Effector memory CD8-positive, alpha-beta T cell (primary cell): Measurements from ENCODE around the gene C9orf78.
A peak's percentile ranks its signal among the peaks of the same experiment; 100 is the strongest.

ENCODE experiments used
- ATAC-seq: fragments of 150-1000 bp; cut with Tn5 transposase; replicated peaks from 2 replicates; pipeline ENCODE4 v1.10.0; 2021; ENCODE audit warnings: mild to moderate bottlenecking, moderate library complexity
- DNase-seq, 3 experiments: peaks; one replicate each; pipeline ENCODE4 v3.0.0; 2021
- H3K27ac Mint-ChIP-seq, 2 donors: one replicate each; pipeline ENCODE4 v1.8.0; 2022; ENCODE audit warnings: mild to moderate bottlenecking in 2 of 2, mixed read lengths in 2 of 2, moderate library complexity in 2 of 2
- H3K27me3 Mint-ChIP-seq, 2 donors: one replicate each; pipeline ENCODE4 v1.8.0; 2022; ENCODE audit warnings: mixed read lengths in 2 of 2
- H3K36me3 Mint-ChIP-seq: one replicate; pipeline ENCODE4 v1.8.0; 2022; ENCODE audit warnings: mild to moderate bottlenecking, moderate library complexity, mixed read lengths; ENCODE audit not compliant: insufficient read depth
- H3K4me1 Mint-ChIP-seq, 2 donors: one replicate each; pipeline ENCODE4 v1.8.0; 2022; ENCODE audit warnings: low read depth in 2 of 2, mixed read lengths in 2 of 2
- H3K4me3 Mint-ChIP-seq, 2 donors: one replicate each; pipeline ENCODE4 v1.8.0; 2022; ENCODE audit warnings: mild to moderate bottlenecking in 2 of 2, mixed read lengths in 2 of 2, moderate library complexity in 2 of 2
- H3K9me3 Mint-ChIP-seq, 2 donors: one replicate each; pipeline ENCODE4 v1.8.0; 2022; ENCODE audit warnings: mixed read lengths in 2 of 2

Gene C9orf78

GRCh38 chr9:129874261-129875101, 39.4 kb upstream of the C9orf78 start:
- no peak overlapping the region for H3K4me3 Mint-ChIP-seq
- peaks cover 57% of the 10 kb centered on the region for H3K36me3 Mint-ChIP-seq
- ATAC-seq (no peak), DNase-seq (no peak)
- peaks cover 35 to 46% of the 10 kb centered on the region in 2 donors for H3K4me1 Mint-ChIP-seq
- H3K27ac Mint-ChIP-seq: peak overlapping the region; percentile 58 to 93
- H3K9me3 Mint-ChIP-seq: no peaks in the 10 kb centered on the region
- H3K27me3 Mint-ChIP-seq: no peaks in the 10 kb centered on the region

- no peaks in the 10 kb centered on the region for H3K9me3 Mint-ChIP-seq
- peaks cover 65% of the 10 kb centered on the region for H3K36me3 Mint-ChIP-seq
- no peak for DNase-seq
- no peak for ATAC-seq
- H3K27ac Mint-ChIP-seq: peak overlapping the region; percentile 58 to 78
- H3K4me1 Mint-ChIP-seq: peaks cover 40 to 53% of the 10 kb centered on the region in 2 donors
- no peak overlapping the region for H3K4me3 Mint-ChIP-seq
- no peaks in the 10 kb centered on the region for H3K27me3 Mint-ChIP-seq
Measured at GRCh38 chr9:129873563-129874190, 38.6 kb upstream of the C9orf78 start.

GRCh38 chr9:129871046-129871445, 36.0 kb upstream of the C9orf78 start:
- no peak for DNase-seq
- H3K4me1 Mint-ChIP-seq: peaks cover 53 to 58% of the 10 kb centered on the region in 2 donors
- H3K36me3 Mint-ChIP-seq: peaks cover 63% of the 10 kb centered on the region
- no peaks in the 10 kb centered on the region for H3K9me3 Mint-ChIP-seq
- H3K27me3 Mint-ChIP-seq: no peaks in the 10 kb centered on the region
- no peak for ATAC-seq
- H3K4me3 Mint-ChIP-seq: peak overlapping the region; percentile 42
- H3K27ac Mint-ChIP-seq: peak overlapping the region; percentile 95 to 97

GRCh38 chr9:129869585-129870501, 34.8 kb upstream of the C9orf78 start:
- Mint-ChIP-seq H3K9me3 (no peaks in the 10 kb centered on the region), H3K4me3 (peak overlapping the region; percentile 74 to 81), H3K36me3 (peaks cover 71% of the 10 kb centered on the region), H3K27ac (peak overlapping the region; percentile 95 to 97), H3K4me1 (peaks cover 60 to 66% of the 10 kb centered on the region in 2 donors), H3K27me3 (no peaks in the 10 kb centered on the region)
- DNase-seq: no peak
- no peak for ATAC-seq

- peak; percentile 90 to 92 (median 92) for DNase-seq
- no peaks in the 10 kb centered on the region for H3K9me3 Mint-ChIP-seq
- H3K4me3 Mint-ChIP-seq: peak overlapping the region; percentile 74 to 81
- H3K36me3 Mint-ChIP-seq: peaks cover 74% of the 10 kb centered on the region
- peak overlapping the region; percentile 95 to 97 for H3K27ac Mint-ChIP-seq
- peaks cover 57 to 65% of the 10 kb centered on the region in 2 donors for H3K4me1 Mint-ChIP-seq
- no peaks in the 10 kb centered on the region for H3K27me3 Mint-ChIP-seq
- peak; percentile 91 for ATAC-seq
Measured at GRCh38 chr9:129868872-129869486, 33.9 kb upstream of the C9orf78 start.

GRCh38 chr9:129868023-129868871, 33.2 kb upstream of the C9orf78 start:
- peak overlapping the region; percentile 74 to 81 for H3K4me3 Mint-ChIP-seq
- ATAC-seq (no peak), DNase-seq (no peak)
- H3K27ac Mint-ChIP-seq: peak overlapping the region; percentile 95 to 97
- peaks cover 63 to 65% of the 10 kb centered on the region in 2 donors for H3K4me1 Mint-ChIP-seq
- peaks cover 75% of the 10 kb centered on the region for H3K36me3 Mint-ChIP-seq
- no peaks in the 10 kb centered on the region for H3K27me3 Mint-ChIP-seq
- no peaks in the 10 kb centered on the region for H3K9me3 Mint-ChIP-seq

- Mint-ChIP-seq H3K4me3 (peak overlapping the region; percentile 65 to 67), H3K9me3 (no peaks in the 10 kb centered on the region), H3K27ac (peak overlapping the region; percentile 93 to 97), H3K36me3 (peaks cover 71% of the 10 kb centered on the region), H3K4me1 (peaks cover 69 to 70% of the 10 kb centered on the region in 2 donors), H3K27me3 (no peaks in the 10 kb centered on the region)
- DNase-seq: no peak
- ATAC-seq: no peak
Measured at GRCh38 chr9:129867136-129868022, 32.3 kb upstream of the C9orf78 start.

- Mint-ChIP-seq H3K9me3 (no peaks in the 10 kb centered on the region), H3K27ac (peak overlapping the region; percentile 93 to 97), H3K36me3 (peaks cover 64% of the 10 kb centered on the region), H3K27me3 (no peaks in the 10 kb centered on the region), H3K4me3 (peak overlapping the region; percentile 20 to 67), H3K4me1 (peaks cover 70 to 74% of the 10 kb centered on the region in 2 donors)
- ATAC-seq (no peak), DNase-seq (no peak)
Measured at GRCh38 chr9:129866394-129867135, 31.5 kb upstream of the C9orf78 start.

- Mint-ChIP-seq H3K4me1 (peaks cover 67 to 78% of the 10 kb centered on the region in 2 donors), H3K4me3 (peak overlapping the region; percentile 20 to 31), H3K27ac (peak overlapping the region; percentile 93 to 97)
Measured at GRCh38 chr9:129865668-129866320, 30.7 kb upstream of the C9orf78 start.

GRCh38 chr9:129864991-129865647, 30.0 kb upstream of the C9orf78 start:
- peak overlapping the region in 1 of 2 donors; percentile 29 for H3K4me3 Mint-ChIP-seq
- H3K27me3 Mint-ChIP-seq: no peaks in the 10 kb centered on the region
- H3K9me3 Mint-ChIP-seq: no peaks in the 10 kb centered on the region
- H3K27ac Mint-ChIP-seq: peak overlapping the region; percentile 68 to 75
- ATAC-seq (no peak), DNase-seq (no peak)
- peaks cover 67 to 72% of the 10 kb centered on the region in 2 donors for H3K4me1 Mint-ChIP-seq
- peaks cover 56% of the 10 kb centered on the region for H3K36me3 Mint-ChIP-seq

More at GRCh38 chr9:129865668-129866320, 30.7 kb upstream of the C9orf78 start:
- peaks cover 60% of the 10 kb centered on the region for H3K36me3 Mint-ChIP-seq
- ATAC-seq: no peak
- no peaks in the 10 kb centered on the region for H3K27me3 Mint-ChIP-seq
- no peak for DNase-seq
- no peaks in the 10 kb centered on the region for H3K9me3 Mint-ChIP-seq
